ENCODE data around the gene TRAF6.

- TF ChIP-seq CTCF (conservative IDR thresholded peaks at IDR 0.05; ENCODE audit: low read depth in 2 of 2) (no peak), POLR2AphosphoS5 (IDR thresholded peaks at IDR 0.05; ENCODE audit: low read depth) (no peak)
Observed at GRCh38 chr11:36450110-36450572, 59.9 kb downstream of the TRAF6 start.

Data from GM23338 (cell line).